HepG2 (cell line): Measurements from ENCODE around the gene PLEKHA6. TPM values are rescaled to one million over a fixed set of nuclear protein-coding genes. Genes with fewer than 3 reads are reported as not detected.

ENCODE experiments used
- ATAC-seq: fragments of 200-7000 bp; cut with Tn5 transposase; 3 replicates; pipeline ENCODE4 v1.9.1; 2020; ENCODE audit warnings: mild to moderate bottlenecking, moderate library complexity
- BruUV-seq: library from RNA; stranded (reverse); fragments of 400-500 nt; replicated peaks from 2 replicates; lab custom pipeline; 2021; lab: Mats Ljungman, UMichigan
- CTCF ChIA-PET: fragments of 300-600 bp; formaldehyde crosslinking; extraction: SDS; loops from one replicate; lab custom pipeline; 2021; ENCODE audit warnings: low total read pairs, inconsistent platforms, low intra/inter-chr PET ratio; lab: Yijun Ruan, JAX
- POLR2A ChIA-PET: fragments of 350-600 bp; sonication (Branson Sonifier 250); formaldehyde crosslinking; loops from one replicate; lab custom pipeline; 2020; ENCODE audit warnings: antibody characterized with exemption, inconsistent platforms; lab: Yijun Ruan, JAX
- DNase-seq: peaks from one replicate; pipeline ENCODE4 v3.0.0-alpha.2; 2015; ENCODE audit warnings: low spot score
- FAIRE-seq: peaks from 3 replicates; lab custom pipeline; 2011; peaks lifted over from hg19 to GRCh38; lab: Jason Lieb, UNC
- H2AFZ ChIP-seq: one replicate; pipeline ENCODE4 v1.6.1; 2011; ENCODE audit warnings: low read length, inconsistent platforms
- H3K27ac ChIP-seq: fragments of 300-600 bp; 3 replicates; pipeline ENCODE4 v1.8.0; 2011; ENCODE audit warnings: mixed run types, mild to moderate bottlenecking, mixed read lengths, low read length, inconsistent platforms; ENCODE audit not compliant: insufficient read depth; ENCODE audit errors: extremely low read length
- H3K27me3 ChIP-seq, 2 experiments: fragments of 200-600 bp in 1 of 2; 2 replicates in 1 of 2; 3 replicates in 1 of 2; pipeline versions ENCODE4 v1.6.0 to v1.8.0; 2011; ENCODE audit warnings: low read length in 2 of 2, mild to moderate bottlenecking in 2 of 2, moderate library complexity in 2 of 2, inconsistent platforms in 1 of 2; ENCODE audit not compliant: insufficient read depth in 2 of 2, control insufficient read depth in 1 of 2
- H3K36me3 ChIP-seq, 2 experiments: fragments of 200-600 bp in 1 of 2; replicated peaks in 1 of 2; 2 replicates in 1 of 2; 3 replicates in 1 of 2; pipeline versions ENCODE4 v1.5.1 to v1.8.0; 2011; ENCODE audit warnings: low read length in 2 of 2, inconsistent platforms in 1 of 2; ENCODE audit not compliant: insufficient read depth in 2 of 2, control insufficient read depth in 1 of 2
- H3K4me1 ChIP-seq: 2 replicates; pipeline ENCODE4 v1.5.1; 2012; ENCODE audit warnings: low read length, inconsistent platforms; ENCODE audit not compliant: insufficient read depth
- H3K4me2 ChIP-seq: 2 replicates; pipeline ENCODE4 v1.6.0; 2011; ENCODE audit warnings: low read depth, low read length, inconsistent platforms
- H3K4me3 ChIP-seq, 3 experiments: fragments of 200-600 bp in 1 of 3; sonication (generic), shearing (Covaris generic) in 1 of 3; replicated peaks in 1 of 3; 2 replicates each; pipeline ENCODE4 v1.5.1; 2011 to 2016; ENCODE audit warnings: low read length in 3 of 3, inconsistent platforms in 2 of 3, low read depth in 2 of 3, mild to moderate bottlenecking in 2 of 3, control low read depth in 1 of 3, mixed read lengths in 1 of 3; ENCODE audit not compliant: insufficient read depth in 1 of 3
- H3K79me2 ChIP-seq: one replicate; pipeline ENCODE4 v1.6.1; 2011; ENCODE audit warnings: low read length, inconsistent platforms; ENCODE audit not compliant: insufficient read depth
- H3K9ac ChIP-seq: 2 replicates; pipeline ENCODE4 v1.6.0; 2011; ENCODE audit warnings: mild to moderate bottlenecking, low read depth, low read length, inconsistent platforms; ENCODE audit not compliant: insufficient read depth
- H3K9me3 ChIP-seq: 2 replicates; pipeline ENCODE4 v1.5.1; 2012; ENCODE audit warnings: mild to moderate bottlenecking, low read length
- H4K20me1 ChIP-seq: 2 replicates; pipeline ENCODE4 v1.6.0; 2011; ENCODE audit warnings: inconsistent platforms, mild to moderate bottlenecking, low read length, moderate library complexity; ENCODE audit not compliant: insufficient read depth
- FOXC1 ChIP-seq: sonication (generic); formaldehyde crosslinking; IDR thresholded peaks from 2 replicates; pipeline ENCODE4 v1.8.0; 2022; ENCODE audit warnings: mild to moderate bottlenecking, missing genetic modification reagents, borderline replicate concordance
- RBFOX2 ChIP-seq: fragments of 200-400 bp; formaldehyde crosslinking; IDR thresholded peaks from 2 replicates; pipeline ENCODE4 v1.6.1; 2017; ENCODE audit warnings: low read depth, mild to moderate bottlenecking, low read length
- RORA ChIP-seq: sonication (generic); formaldehyde crosslinking; IDR thresholded peaks from 2 replicates; pipeline ENCODE4 v1.5.0; 2020; ENCODE audit warnings: mild to moderate bottlenecking, missing genetic modification reagents, moderate library complexity
- ZNF282 ChIP-seq: fragments of 450-650 bp; IDR thresholded peaks from 2 replicates; pipeline ENCODE4 v1.6.1; 2018; ENCODE audit not compliant: partially characterized antibody
- WGBS: methylation state at CpG from one replicate; pipeline ENCODE4 v1.1.6; 2017; ENCODE audit warnings: low lambda C conversion rate; 5-methylcytosine and 5-hydroxymethylcytosine counted together
- in situ Hi-C: cut with HindIII; loops from 2 replicates; pipeline ENCODE4 v1.10.0; 2017; ENCODE audit warnings: low pct_unique_long_range_greater_than_20kb; ENCODE audit not compliant: extremely low pct_ligation_motif_present
- intact Hi-C: fragments of 100-400 bp; cut with micrococcal nuclease; formaldehyde crosslinking; loops from one replicate; pipeline ENCODE4 v1.10.0; 2022; ENCODE audit not compliant: unreplicated experiment
- polyA plus RNA-seq, 8 experiments: library from polyadenylated mRNA; depleted of rRNA in 3 of 8; stranded (reverse) in 7 of 8; unstranded in 1 of 8; fragments of >200 nt; fragmentation: Illumina TruSeq in 4 of 8; extraction: Trizol in 4 of 8; gene quantifications; 2 replicates each; pipeline versions ENCODE4 v1.2.1 to v1.2.3, GENCODE V29; 2011 to 2016; ENCODE audit warnings: low read depth in 4 of 8, missing spikeins in 1 of 8, mixed read lengths in 1 of 8; ENCODE audit not compliant: insufficient read depth in 1 of 8
- total RNA-seq, 5 experiments: library from RNA; depleted of rRNA; stranded (reverse); fragments of >200 nt; fragmentation: Illumina TruSeq; extraction: Trizol; gene quantifications; 2 replicates each; pipeline ENCODE4 v1.2.3, GENCODE V29; 2016; ENCODE audit warnings: low read depth in 1 of 5
- TF ChIP-seq, protein P1 (sequence below): fragments of 450-650 bp; IDR thresholded peaks from 2 replicates; pipeline ENCODE4 v1.6.1; 2017; ENCODE audit warnings: mild to moderate bottlenecking
- TF ChIP-seq, protein P2 (sequence below): sonication (generic); formaldehyde crosslinking; IDR thresholded peaks from 2 replicates; pipeline ENCODE4 v1.4.0; 2020; ENCODE audit warnings: missing genetic modification reagents

The PLEKHA6 gene
- total and polyA plus RNA-seq, 2 of the 13 experiments (the other 11 are each of a cell fraction or from before 2014, with no cell fraction given), result 5.3 to 11.4 TPM

DNA sequence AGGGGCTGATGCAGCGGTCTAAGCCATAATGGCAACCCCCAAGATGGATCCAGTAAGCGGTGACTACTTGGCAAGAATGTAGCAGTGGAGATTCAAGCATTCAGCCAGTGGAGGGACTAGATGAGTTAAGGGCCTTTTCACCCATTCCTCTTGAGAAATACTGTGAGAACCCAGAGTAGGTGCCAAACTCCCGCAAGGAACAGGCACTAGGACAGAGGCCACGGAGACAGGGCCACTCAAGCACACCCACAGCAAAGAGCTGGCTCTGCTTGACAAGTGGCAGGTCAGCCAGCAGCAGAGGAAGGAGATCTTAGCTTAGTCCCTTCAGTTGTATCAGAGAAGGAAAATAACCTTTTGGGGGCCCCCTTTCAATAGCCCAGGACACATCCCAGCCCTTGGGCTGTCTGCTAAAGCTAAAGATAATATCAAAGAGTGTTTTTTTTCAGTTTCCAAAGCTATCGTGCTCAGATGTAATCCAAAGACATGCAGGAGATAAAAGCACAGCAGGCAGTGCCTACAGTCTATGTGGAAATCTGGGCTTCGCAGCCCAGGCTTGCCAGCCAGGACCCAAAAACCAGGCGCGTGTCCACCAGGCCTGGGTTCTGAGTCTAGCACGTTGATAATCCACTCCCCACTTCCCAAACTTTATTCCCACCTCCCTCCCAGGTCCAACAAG lies 83.9 kb downstream of the PLEKHA6 start:
- intact Hi-C loops, result no loop called here
- no peak for TF ChIP-seq RORA
- TF ChIP-seq, protein P1, sequence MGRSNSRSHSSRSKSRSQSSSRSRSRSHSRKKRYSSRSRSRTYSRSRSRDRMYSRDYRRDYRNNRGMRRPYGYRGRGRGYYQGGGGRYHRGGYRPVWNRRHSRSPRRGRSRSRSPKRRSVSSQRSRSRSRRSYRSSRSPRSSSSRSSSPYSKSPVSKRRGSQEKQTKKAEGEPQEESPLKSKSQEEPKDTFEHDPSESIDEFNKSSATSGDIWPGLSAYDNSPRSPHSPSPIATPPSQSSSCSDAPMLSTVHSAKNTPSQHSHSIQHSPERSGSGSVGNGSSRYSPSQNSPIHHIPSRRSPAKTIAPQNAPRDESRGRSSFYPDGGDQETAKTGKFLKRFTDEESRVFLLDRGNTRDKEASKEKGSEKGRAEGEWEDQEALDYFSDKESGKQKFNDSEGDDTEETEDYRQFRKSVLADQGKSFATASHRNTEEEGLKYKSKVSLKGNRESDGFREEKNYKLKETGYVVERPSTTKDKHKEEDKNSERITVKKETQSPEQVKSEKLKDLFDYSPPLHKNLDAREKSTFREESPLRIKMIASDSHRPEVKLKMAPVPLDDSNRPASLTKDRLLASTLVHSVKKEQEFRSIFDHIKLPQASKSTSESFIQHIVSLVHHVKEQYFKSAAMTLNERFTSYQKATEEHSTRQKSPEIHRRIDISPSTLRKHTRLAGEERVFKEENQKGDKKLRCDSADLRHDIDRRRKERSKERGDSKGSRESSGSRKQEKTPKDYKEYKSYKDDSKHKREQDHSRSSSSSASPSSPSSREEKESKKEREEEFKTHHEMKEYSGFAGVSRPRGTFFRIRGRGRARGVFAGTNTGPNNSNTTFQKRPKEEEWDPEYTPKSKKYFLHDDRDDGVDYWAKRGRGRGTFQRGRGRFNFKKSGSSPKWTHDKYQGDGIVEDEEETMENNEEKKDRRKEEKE, result no peak
- TF ChIP-seq, protein P2, sequence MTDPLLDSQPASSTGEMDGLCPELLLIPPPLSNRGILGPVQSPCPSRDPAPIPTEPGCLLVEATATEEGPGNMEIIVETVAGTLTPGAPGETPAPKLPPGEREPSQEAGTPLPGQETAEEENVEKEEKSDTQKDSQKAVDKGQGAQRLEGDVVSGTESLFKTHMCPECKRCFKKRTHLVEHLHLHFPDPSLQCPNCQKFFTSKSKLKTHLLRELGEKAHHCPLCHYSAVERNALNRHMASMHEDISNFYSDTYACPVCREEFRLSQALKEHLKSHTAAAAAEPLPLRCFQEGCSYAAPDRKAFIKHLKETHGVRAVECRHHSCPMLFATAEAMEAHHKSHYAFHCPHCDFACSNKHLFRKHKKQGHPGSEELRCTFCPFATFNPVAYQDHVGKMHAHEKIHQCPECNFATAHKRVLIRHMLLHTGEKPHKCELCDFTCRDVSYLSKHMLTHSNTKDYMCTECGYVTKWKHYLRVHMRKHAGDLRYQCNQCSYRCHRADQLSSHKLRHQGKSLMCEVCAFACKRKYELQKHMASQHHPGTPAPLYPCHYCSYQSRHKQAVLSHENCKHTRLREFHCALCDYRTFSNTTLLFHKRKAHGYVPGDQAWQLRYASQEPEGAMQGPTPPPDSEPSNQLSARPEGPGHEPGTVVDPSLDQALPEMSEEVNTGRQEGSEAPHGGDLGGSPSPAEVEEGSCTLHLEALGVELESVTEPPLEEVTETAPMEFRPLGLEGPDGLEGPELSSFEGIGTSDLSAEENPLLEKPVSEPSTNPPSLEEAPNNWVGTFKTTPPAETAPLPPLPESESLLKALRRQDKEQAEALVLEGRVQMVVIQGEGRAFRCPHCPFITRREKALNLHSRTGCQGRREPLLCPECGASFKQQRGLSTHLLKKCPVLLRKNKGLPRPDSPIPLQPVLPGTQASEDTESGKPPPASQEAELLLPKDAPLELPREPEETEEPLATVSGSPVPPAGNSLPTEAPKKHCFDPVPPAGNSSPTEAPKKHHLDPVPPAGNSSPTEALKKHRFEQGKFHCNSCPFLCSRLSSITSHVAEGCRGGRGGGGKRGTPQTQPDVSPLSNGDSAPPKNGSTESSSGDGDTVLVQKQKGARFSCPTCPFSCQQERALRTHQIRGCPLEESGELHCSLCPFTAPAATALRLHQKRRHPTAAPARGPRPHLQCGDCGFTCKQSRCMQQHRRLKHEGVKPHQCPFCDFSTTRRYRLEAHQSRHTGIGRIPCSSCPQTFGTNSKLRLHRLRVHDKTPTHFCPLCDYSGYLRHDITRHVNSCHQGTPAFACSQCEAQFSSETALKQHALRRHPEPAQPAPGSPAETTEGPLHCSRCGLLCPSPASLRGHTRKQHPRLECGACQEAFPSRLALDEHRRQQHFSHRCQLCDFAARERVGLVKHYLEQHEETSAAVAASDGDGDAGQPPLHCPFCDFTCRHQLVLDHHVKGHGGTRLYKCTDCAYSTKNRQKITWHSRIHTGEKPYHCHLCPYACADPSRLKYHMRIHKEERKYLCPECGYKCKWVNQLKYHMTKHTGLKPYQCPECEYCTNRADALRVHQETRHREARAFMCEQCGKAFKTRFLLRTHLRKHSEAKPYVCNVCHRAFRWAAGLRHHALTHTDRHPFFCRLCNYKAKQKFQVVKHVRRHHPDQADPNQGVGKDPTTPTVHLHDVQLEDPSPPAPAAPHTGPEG (CRISPR knock-in tag), result no peak
- TF ChIP-seq FOXC1 (CRISPR knock-in tag), result no peak
- TF ChIP-seq ZNF282, result no peak
- no peak for TF ChIP-seq RBFOX2
- H3K79me2 ChIP-seq, result no peaks in the 10 kb centered on the region
- H3K9ac ChIP-seq, result no peak overlapping the region
- DNase-seq, result no peak
- BruUV-seq, result no TSS peak
- ChIA-PET POLR2A (no interaction called here), CTCF (interaction anchor here (0.6 kb wide), 1 partner anchor 13 kb away, joined by 3 read pairs; no protein-coding TSS in a partner anchor)
- H2AFZ ChIP-seq, result no peak overlapping the region
- FAIRE-seq, result no peak
- ATAC-seq, result no peak
- no peaks in the 10 kb centered on the region for H3K9me3 ChIP-seq
- in situ Hi-C loops, result no loop called here
- 95% methylated on average over 9 of the region's 9 CpGs for WGBS
- no peaks in the 10 kb centered on the region for H3K27me3 ChIP-seq
- no peak overlapping the region for H3K27ac ChIP-seq
- no peaks in the 10 kb centered on the region for H4K20me1 ChIP-seq
- peaks cover 25% of the 10 kb centered on the region for H3K4me1 ChIP-seq
- H3K36me3 ChIP-seq, result peaks cover 6 to 36% of the 10 kb centered on the region in 2 experiments; a peak in 4 of 5 replicates
- H3K4me3 ChIP-seq, result no peak overlapping the region
- H3K4me2 ChIP-seq, result no peak overlapping the region
